Activated CD8-positive, alpha-beta memory T cell treated with anti-CD3 and anti-CD28 coated beads for 1 hour (primary cell): ENCODE results near the gene RRP12.

Source experiments
- DNase-seq, 2 donors: peaks; one replicate each; pipeline ENCODE4 v3.0.0-alpha.2; 2020; ENCODE audit warnings: low read depth in 1 of 2; ENCODE audit errors: extremely low read depth in 1 of 2

Gene RRP12

DNA sequence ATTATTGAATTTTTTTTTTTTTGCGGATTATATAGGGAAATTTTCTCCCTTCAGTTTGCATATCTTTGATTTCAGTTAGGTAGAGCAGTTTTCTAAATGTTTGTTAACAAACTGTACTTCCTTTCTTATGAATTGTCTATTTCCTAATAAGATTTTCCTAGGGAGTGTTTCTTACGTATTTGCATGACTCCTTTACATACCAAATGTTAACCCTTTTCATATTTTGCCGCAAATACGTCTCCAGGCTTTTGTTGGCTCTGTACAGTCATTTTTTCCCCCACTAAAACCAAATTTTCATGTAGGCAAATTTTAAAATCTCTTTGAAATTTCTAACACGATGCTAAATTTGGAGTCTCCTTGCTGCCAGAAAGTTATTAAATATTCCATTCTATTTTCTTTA lies 64.7 kb downstream of the RRP12 start:
- DNase-seq = no peak

GRCh38 chr10:97336006-97336405 lies 65.1 kb downstream of the RRP12 start:
- DNase-seq = no peak

- no peak for DNase-seq
Observed at GRCh38 chr10:97335188-97335619, 65.9 kb downstream of the RRP12 start.

DNA sequence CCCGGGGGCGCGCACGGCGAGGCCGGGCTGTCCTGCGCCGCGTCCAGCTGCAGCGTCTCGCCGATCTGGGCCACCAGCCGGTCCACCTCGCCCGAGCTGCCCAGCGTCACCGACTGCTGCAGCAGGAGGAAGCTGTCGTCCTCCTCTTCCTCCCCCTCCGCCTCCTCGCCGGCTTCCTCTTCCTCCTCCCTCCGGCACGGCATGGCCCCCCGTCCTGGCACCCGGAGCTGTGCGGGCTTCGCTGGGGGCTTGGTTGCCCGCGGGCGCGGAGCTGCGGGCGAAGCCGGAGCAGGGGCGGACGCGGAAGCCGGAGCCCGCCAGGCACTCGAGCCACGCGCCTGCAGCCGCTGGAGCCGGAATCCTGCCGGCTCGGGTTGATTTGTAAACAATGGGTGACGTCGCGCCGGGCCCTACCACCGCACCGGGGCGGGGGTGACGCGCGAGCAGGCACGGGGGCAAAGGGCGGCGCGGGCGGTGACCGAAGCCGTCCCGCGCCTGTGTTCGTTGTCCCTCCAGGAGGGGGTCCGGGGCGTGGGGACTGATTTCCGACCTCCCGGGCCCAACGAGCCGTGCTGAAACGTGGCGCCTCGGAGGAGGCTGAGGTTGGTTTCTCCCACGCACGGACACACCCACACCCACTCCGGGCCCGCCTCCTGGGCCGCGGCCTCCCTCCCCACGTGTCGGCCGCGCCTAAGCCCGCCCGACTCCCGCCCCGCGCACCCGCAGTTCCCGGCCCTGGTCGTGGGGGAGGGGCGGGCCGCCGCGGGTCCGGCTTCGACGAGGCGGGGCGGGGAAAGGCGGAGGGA lies 66.6 kb downstream of the RRP12 start, which contains the start of gene FRAT2:
Gene FRAT2 (minus strand): TSS at position 360 of the 806 bp plus-strand sequence. CDS start 157 bp downstream, at position 203.
- peak; percentile 51 to 82 for DNase-seq

DNA sequence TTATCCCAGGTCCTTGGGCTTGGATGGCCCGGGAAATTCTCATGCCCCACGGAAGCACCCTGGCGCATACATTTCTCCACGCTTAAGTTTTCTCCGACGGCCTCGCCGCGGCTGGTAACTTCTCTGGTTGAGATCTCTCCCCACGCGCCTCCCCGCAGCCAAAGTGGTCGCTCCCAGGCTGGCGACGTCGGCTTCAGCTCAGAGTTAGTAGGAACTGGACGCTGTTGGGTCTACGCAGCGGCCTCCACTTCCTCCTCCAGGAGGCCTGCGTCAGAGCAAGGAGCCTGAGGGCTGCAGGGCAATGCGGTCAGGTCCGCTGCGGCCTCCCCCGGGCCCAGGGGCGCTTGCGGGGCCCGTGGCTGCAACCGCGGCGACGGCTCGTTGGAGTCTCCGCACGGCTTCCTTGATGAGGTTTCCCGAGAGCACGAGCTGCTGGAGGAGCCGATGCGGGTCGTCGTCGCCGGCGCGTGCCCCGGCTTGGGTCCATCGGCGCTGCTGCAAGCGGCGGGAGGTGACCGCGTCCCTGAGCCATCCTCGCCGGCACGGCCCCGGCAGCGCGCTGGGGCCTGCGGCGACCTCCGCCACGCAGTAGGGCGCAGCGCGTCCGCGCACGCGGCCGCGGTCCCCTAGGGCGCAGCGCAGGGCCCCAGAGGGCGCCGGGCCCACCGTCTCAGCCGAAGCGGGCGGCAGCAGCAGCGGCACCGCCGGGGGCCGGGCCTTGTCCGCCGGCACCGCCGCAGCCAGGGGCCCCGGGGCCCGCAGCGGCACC lies 67.4 kb downstream of the RRP12 start:
- no peak for DNase-seq

DNA sequence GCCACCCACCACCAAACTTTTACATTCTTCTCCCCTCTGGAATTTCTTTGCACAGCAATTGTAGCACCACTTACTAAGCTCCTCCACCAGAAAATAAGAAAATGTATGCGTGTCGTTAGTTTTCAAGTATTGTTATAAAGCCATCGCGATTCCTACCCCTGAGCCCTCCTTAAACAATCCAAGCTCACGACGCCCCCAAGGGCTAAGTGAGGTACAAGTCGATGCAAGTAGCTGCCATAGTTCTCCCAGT lies 67.9 kb downstream of the RRP12 start:
- DNase-seq = no peak

- no peak for DNase-seq
Observed at GRCh38 chr10:97332591-97333350, 68.4 kb downstream of the RRP12 start.

DNA sequence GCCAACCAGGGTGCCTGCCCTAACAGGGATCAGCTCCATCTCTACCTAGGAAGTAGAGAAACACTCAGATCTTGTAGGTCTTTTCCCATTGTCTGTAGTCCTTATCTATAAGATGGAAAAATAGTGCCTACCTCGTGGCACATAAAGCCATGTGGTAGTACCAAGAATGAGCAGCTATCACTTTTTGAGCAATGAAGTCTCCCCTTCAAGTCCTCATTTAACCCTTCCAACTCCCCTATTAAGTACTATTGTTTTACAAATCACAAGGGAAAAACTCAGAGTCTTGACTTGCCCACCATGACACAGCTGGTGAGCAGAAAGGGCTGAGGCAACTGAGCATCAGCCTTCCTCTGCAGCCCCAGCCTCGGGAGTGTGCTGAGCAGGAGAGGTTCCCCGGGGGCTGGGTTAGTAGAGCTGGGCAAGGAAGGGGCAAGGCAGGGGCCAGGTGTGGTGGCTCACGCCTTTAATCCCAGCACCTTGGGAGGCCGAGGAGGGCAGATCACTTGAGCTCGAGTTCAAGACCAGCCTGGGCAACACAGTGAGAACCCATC lies 69.9 kb downstream of the RRP12 start:
- DNase-seq = no peak

DNA sequence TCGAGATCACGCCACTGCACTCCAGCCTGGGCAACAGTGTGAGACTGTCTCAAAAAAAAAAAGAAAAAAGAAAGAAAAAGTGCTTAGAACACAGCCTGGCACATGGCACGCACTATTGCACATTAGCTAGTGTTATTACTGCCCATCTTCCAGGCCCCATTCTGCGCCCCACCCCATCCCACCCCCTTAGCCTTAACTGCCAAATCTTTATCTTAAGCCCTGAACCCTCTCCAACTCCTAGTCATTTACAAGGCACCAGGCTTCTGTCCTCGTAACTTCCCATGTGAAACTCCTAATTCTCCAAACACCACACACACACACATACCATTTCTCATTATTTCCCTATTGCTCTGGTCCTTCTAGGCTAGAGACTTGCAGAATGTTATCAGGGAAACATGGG lies 71.4 kb downstream of the RRP12 start:
- no peak for DNase-seq

DNA sequence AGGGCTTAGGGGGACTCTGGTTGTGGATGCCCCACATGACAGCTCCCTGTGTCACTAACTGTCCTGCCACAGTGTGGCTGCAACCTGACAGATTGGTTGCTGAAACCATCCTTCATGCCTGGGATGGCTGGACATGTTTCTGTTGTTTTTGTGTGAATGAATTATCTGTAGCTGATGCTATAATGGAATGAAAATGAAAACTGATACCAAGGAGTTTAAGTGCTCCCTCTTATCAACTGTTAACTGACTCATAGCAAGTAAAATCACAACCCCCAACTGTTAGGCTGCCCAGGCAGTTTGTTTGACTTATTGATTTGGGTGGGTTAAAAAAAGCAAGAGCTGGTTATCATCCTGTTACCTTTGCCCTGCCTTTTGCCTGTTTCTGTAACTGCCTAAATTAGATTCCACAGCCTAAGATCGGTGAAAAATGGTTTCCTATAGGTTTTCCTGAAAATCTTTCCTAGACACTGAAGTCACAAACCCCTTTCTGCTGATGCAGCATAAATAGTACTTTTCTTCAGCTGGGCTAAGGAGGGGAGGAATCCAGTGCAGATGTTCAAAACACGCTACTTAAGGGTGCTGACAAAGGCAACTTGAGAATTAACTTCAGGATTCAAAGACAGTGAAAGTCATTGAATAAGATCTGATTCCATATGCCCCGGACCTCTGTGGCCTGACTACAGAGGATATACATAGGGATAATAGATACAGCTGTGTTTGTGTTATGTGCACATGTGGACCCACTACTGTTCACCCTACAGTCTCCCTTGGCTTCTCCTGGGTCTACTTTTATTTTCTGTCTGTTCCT lies 72.3 kb downstream of the RRP12 start:
- no peak for DNase-seq

GRCh38 chr10:97327348-97328294 lies 73.5 kb downstream of the RRP12 start:
- DNase-seq = no peak

DNA sequence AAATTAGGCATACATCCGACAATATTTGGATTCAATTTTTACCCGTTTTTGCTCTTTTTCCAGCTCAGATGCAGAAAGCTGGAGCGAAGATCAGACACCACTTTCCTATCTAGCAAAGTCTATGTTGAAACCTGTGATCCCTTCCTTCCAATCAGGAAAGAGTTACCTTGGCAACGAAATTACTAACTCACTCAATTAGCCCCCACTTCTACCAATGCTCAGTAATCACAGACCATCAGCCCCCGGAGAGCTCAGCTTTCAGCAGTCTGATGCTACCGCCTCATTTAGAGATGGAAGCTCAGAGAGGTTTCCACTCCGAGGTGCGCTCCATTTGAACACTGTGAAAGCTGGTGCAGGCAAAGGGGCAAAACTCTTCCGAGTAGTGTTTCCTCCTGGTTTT lies 75.4 kb downstream of the RRP12 start:
- no peak for DNase-seq

- DNase-seq = no peak
Observed at GRCh38 chr10:97323501-97323900, 77.6 kb downstream of the RRP12 start.

DNA sequence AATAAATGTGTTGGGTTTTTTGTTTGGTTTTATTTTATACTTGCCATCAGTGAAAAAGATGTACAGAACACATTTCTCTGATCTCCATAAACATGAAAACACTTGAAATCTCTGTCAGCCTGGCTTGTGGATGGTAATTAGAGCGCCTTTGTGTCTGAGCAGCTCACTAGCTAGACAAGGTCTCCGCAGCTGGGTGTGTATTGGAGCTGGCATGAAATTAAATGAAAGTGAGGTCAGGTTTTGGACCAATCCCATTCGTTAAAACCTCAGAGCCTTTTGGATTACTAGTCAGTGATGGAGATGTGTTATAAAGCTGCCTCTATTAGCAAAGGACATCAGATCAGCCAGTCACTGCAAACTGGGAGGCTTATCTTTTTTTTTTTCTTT lies 79.3 kb downstream of the RRP12 start:
- no peak for DNase-seq

DNA sequence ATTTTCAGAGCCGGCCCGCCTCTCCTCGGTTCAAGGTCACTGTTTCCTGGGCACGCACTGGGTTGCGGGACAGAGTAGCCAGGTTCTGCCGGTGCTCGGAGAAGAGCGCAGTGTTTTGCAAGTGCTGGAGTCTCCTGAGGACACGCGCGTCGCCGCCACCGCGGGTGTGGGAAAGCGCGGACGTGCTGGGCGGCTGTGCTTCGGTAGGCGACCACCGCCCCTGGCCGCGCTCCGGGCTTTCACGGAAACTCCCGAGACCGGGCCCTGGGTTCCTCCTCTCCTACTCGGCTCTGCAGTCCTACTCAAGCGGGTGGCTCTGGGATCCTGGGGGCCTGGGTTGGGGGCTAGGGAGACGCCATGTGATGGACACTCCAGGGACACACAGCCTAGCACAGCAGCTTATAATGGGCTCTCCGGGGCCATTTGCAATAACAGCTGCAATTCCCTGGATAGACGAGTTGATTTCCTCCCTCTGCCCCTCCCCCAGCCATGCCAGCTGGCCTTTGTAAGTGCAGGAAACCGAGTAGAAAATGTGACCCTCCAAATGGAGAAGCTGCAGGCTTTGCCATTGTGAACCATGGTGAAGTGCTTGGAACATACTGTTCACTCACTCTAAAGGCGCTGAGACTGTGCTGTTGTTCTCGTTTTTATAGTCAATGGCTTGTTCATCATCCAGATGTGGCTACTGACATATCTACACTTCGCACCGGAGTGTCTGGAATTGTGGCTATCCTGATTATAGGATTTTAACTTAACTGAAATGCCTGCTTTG lies 79.9 kb downstream of the RRP12 start:
- no peak for DNase-seq

DNA sequence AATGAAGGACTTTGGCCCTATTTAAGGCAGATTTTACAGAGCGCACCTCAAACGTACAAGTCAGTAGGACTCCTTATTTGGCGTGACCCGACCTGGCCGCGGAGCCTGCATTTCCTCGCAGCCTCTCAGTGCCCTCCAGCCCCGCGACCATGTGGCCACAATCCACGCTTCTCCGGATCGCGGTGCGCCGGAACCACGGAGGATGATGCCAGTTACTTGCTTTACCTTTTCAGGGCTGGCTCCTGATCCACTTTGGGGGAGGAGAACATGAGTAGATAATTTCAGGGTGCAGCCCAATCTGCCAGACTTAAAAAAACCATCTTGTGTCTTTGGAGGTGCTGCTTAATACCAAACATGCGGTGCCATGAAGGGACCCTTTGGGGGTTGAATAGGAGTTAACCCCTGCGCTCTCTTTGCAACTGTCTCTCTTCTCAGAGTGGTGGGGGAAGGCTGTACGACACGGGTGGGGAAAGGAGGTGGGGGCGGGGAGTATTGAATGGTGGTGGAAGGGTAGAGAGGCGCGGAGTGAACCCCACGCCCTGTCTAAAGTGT lies 80.6 kb downstream of the RRP12 start:
- DNase-seq = no peak

GRCh38 chr10:97319671-97320479 lies 81.3 kb downstream of the RRP12 start:
- peak in 1 of 2 donors; percentile 55 for DNase-seq
